ENCODE measurements around the gene OTULIN. TPM values are rescaled to one million over a fixed set of nuclear protein-coding genes. Genes with fewer than 3 reads are reported as not detected.

Gene OTULIN
- total and polyA plus RNA-seq, 2 of the 8 experiments (the other 6 are each of a cell fraction or from before 2014, with no cell fraction given): 5.2 to 34.8 TPM

DNA sequence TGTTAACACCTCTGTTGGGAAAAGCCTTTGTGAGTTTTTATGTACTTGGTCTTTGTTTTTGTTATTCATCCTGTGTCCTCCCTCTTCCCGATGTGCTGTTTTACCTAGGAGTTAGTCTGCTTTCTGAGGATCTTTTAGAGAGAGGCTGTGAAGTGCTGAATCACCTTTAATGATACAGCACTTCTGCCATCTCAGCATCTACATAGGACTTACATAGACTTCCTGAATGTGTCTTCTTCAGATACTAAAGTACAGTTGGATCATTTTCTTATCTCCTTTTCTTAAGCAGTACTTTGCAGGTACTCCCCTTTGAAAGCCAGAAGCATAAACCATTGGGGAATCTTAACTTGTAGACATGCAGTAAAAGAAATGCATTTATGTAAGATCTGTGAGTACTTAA is 31.5 kb downstream of the OTULIN start:
- no peak overlapping the region for H2BK15ac ChIP-seq (ENCODE audit: low read length)
- H3K79me1 ChIP-seq (ENCODE audit: low read depth, low read length): no peaks in the 10 kb centered on the region
- H3K9ac ChIP-seq (replicated peaks in 1 of 4; ENCODE audit: extremely low read depth in 1 of 4, low read depth in 3 of 4, low read length in 3 of 4): no peak overlapping the region
- no peaks in the 10 kb centered on the region for H3K27me3 ChIP-seq (replicated peaks in 1 of 4; ENCODE audit: control insufficient read depth in 3 of 4, extremely low read depth in 1 of 4, insufficient read depth in 3 of 4, low read length in 3 of 4)
- no peak overlapping the region for H3K4me2 ChIP-seq (ENCODE audit: insufficient read depth in 1 of 2, low read depth in 2 of 2, low read length in 2 of 2)
- H3K79me2 ChIP-seq (ENCODE audit: control insufficient read depth in 1 of 2, insufficient read depth in 2 of 2, low read length in 2 of 2): no peaks in the 10 kb centered on the region
- FAIRE-seq (peak; percentile 45), DNase-seq (ENCODE audit: low read depth in 1 of 2, low spot score in 2 of 2) (no peak)
- H3K23ac ChIP-seq (ENCODE audit: insufficient read length): no peak overlapping the region
- no peak overlapping the region for H2BK20ac ChIP-seq (ENCODE audit: low read length)
- peaks cover 0 to 2% of the 10 kb centered on the region in 2 experiments for H4K20me1 ChIP-seq (replicated peaks in 1 of 2; ENCODE audit: control insufficient read depth in 1 of 2, insufficient read depth in 2 of 2, low read length in 2 of 2)
- no peak overlapping the region for H2BK5ac ChIP-seq (ENCODE audit: low read depth, low read length)
- TF ChIP-seq BACH1 (IDR thresholded peaks at IDR 0.05; ENCODE audit: low read length): peak; percentile 100
- TF ChIP-seq MAFK (IDR thresholded peaks at IDR 0.05; ENCODE audit: low read depth, low read length): peak; percentile 97
- TF ChIP-seq KDM4A (IDR thresholded peaks at IDR 0.05; ENCODE audit: low read depth, low read length, severe bottlenecking): no peak
- peaks cover 0 to 6% (median 0%) of the 10 kb centered on the region in 4 experiments; a peak in 1 of 7 replicates for H3K4me1 ChIP-seq (replicated peaks in 1 of 4; ENCODE audit: control insufficient read depth in 3 of 4, insufficient read depth in 4 of 4, low read length in 3 of 4)
- H3K23me2 ChIP-seq (ENCODE audit: low read depth, low read length): no peaks in the 10 kb centered on the region
- no peak overlapping the region for H2BK12ac ChIP-seq (ENCODE audit: low read depth, low read length)
- H3K4me3 ChIP-seq (ENCODE audit: extremely low read depth in 1 of 4, insufficient read depth in 2 of 4, low read depth in 3 of 4, low read length in 4 of 4): no peak overlapping the region
- no peak overlapping the region for H2BK120ac ChIP-seq (replicated peaks; ENCODE audit: low read depth, low read length)
- H4K5ac ChIP-seq (ENCODE audit: insufficient read length, low read depth, low read length): no peak overlapping the region
- H3K4ac ChIP-seq (replicated peaks; ENCODE audit: insufficient read length, low read depth, low read length): no peak overlapping the region
- no peak overlapping the region for H4K8ac ChIP-seq (ENCODE audit: extremely low read depth, insufficient read depth, low read length)
- H3K9me3 ChIP-seq (ENCODE audit: insufficient read depth in 2 of 2, low read depth in 1 of 2, low read length in 1 of 2): no peaks in the 10 kb centered on the region
- H3K36me3 ChIP-seq (ENCODE audit: control insufficient read depth in 2 of 4, insufficient read depth in 4 of 4, low read length in 3 of 4): peaks cover 0 to 19% (median 9%) of the 10 kb centered on the region in 4 experiments; a peak in 6 of 8 replicates
- no peak overlapping the region for H4K91ac ChIP-seq (replicated peaks; ENCODE audit: insufficient read length, low read length)
- 47% methylated on average over 1 of the region's 1 CpG; no CpG with 5 or more reads in 1 of the 2 experiments for WGBS, 2 experiments (ENCODE audit: extremely low coverage in 1 of 2, insufficient coverage in 1 of 2, insufficient read length in 1 of 2, insufficient replicate concordance in 2 of 2, low coverage in 1 of 2, low lambda C conversion rate in 2 of 2, missing lambda C conversion rate in 1 of 2)
- H3K14ac ChIP-seq (ENCODE audit: insufficient read length): no peak overlapping the region
- H3K56ac ChIP-seq (replicated peaks; ENCODE audit: insufficient read length, low read depth, low read length): no peak overlapping the region
- H3K27ac ChIP-seq (ENCODE audit: low read depth, low read length): no peak overlapping the region
- ChIA-PET POLR2A (ENCODE audit: partially characterized antibody) (no interaction called here), CTCF (ENCODE audit: partially characterized antibody) (interaction anchor here (0.6 to 1.1 kb wide), 4 partner anchors 11 to 308 kb away, joined by 3 to 4 read pairs (median 4); no protein-coding TSS in a partner anchor)
- no peak overlapping the region for H3K18ac ChIP-seq (ENCODE audit: extremely low read depth, low read length)
- H2AK5ac ChIP-seq (ENCODE audit: low read depth, low read length): no peak overlapping the region
- no peak overlapping the region for H2AFZ ChIP-seq (ENCODE audit: low read length)
